Ishikawa (cell line): Measurements from ENCODE around the gene IQCF6.

Experiments used
- EP300 ChIP-seq: IDR thresholded peaks from 2 replicates; pipeline ENCODE4 v1.6.1; 2012; ENCODE audit warnings: borderline replicate concordance
- NFIC ChIP-seq: IDR thresholded peaks from 2 replicates; pipeline ENCODE4 v1.6.1; 2012
- RAD21 ChIP-seq: IDR thresholded peaks from 2 replicates; pipeline ENCODE4 v1.6.1; 2012; ENCODE audit warnings: low read depth
- TCF12 ChIP-seq: IDR thresholded peaks from 2 replicates; pipeline ENCODE4 v1.6.1; 2012; ENCODE audit warnings: low read depth
- YY1 ChIP-seq: IDR thresholded peaks from 2 replicates; pipeline ENCODE4 v1.6.1; 2012; ENCODE audit warnings: low read depth
- ZBTB7A ChIP-seq: IDR thresholded peaks from 2 replicates; pipeline ENCODE4 v1.6.1; 2012; ENCODE audit warnings: low read depth
- TF ChIP-seq, protein P1 (sequence below): IDR thresholded peaks from 2 replicates; pipeline ENCODE4 v1.6.1; 2012
- TF ChIP-seq, protein P2 (sequence below): IDR thresholded peaks from 2 replicates; pipeline ENCODE4 v1.6.1; 2012

- TF ChIP-seq TCF12 (no peak), ZBTB7A (no peak), EP300 (no peak), RAD21 (no peak), YY1 (no peak), NFIC (no peak)
- TF ChIP-seq, protein P1, sequence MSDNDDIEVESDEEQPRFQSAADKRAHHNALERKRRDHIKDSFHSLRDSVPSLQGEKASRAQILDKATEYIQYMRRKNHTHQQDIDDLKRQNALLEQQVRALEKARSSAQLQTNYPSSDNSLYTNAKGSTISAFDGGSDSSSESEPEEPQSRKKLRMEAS: no peak
- TF ChIP-seq, protein P2, sequence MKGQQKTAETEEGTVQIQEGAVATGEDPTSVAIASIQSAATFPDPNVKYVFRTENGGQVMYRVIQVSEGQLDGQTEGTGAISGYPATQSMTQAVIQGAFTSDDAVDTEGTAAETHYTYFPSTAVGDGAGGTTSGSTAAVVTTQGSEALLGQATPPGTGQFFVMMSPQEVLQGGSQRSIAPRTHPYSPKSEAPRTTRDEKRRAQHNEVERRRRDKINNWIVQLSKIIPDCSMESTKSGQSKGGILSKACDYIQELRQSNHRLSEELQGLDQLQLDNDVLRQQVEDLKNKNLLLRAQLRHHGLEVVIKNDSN: no peak
These were observed 10.4 kb upstream of the IQCF6 start for GRCh38 chr3:51789437-51789836.
